ENCODE results near the gene ARHGEF19. TPM values are rescaled to one million over a fixed set of nuclear protein-coding genes. Genes with fewer than 3 reads are reported as not detected.

The ARHGEF19 gene
- total and polyA plus RNA-seq, 9 of the 15 experiments (the other 6 are each of a cell fraction or from before 2014, with no cell fraction given): 0.73 to 21.0 (median 5.2) TPM

- no peak for TF ChIP-seq PTTG1 (tag; IDR thresholded peaks at IDR 0.05; ENCODE audit: low read depth)
- no peak for TF ChIP-seq MYNN (IDR thresholded peaks at IDR 0.05)
- no peak for TF ChIP-seq MYNN (CRISPR knock-in tag; IDR thresholded peaks at IDR 0.05)
- TF ChIP-seq CBFA2T3 (IDR thresholded peaks at IDR 0.05): peak; percentile 71
- TF ChIP-seq MNT (conservative IDR thresholded peaks at IDR 0.05): peak in 1 of 2 experiments; percentile 45; a peak in 1 of 4 replicates
- TF ChIP-seq GATA2 (CRISPR knock-in tag; IDR thresholded peaks at IDR 0.05): peak; percentile 51; the same call in 1 of the 2 replicates
- TF ChIP-seq ADNP (tag; IDR thresholded peaks at IDR 0.05): no peak
- TF ChIP-seq ZBTB7A (IDR thresholded peaks at IDR 0.05; ENCODE audit: borderline replicate concordance, control insufficient read depth, low read depth, low read length): peak; percentile 42; the same call in 1 of the 2 replicates
- no peak for TF ChIP-seq ZHX1 (conservative IDR thresholded peaks at IDR 0.05; ENCODE audit: low read length)
- no peak for TF ChIP-seq MAFG (tag; conservative IDR thresholded peaks at IDR 0.05)
- TF ChIP-seq JUNB (CRISPR knock-in tag; conservative IDR thresholded peaks at IDR 0.05): no peak
- TF ChIP-seq CBFA2T2 (conservative IDR thresholded peaks at IDR 0.05): peak; percentile 19; the same call in 1 of the 2 replicates
- no peak for TF ChIP-seq U2AF1 (optimal IDR thresholded peaks at IDR 0.05; ENCODE audit: low read depth, low read length)
- no peak for TF ChIP-seq ZNF766 (CRISPR knock-in tag; conservative IDR thresholded peaks at IDR 0.05)
- peak; percentile 84 for TF ChIP-seq ZNF592 (IDR thresholded peaks at IDR 0.05)
- peak; percentile 46; the same call in 1 of the 2 replicates for TF ChIP-seq NCOR1 (IDR thresholded peaks at IDR 0.05)
Observed at GRCh38 chr1:16231331-16232315, 19.2 kb upstream of the ARHGEF19 start (continued).

Measured in K562 (cell line).